OCI-LY1 (cell line): ENCODE measurements around the gene SMAD6.

Source experiments
- CTCF ChIP-seq: fragments of 200-600 bp; sonication (generic), shearing (Covaris generic); IDR thresholded peaks from 2 replicates; pipeline ENCODE4 v1.5.1; 2017; ENCODE audit warnings: mild to moderate bottlenecking, antibody characterized with exemption, low read length, moderate library complexity, mixed read lengths
- EZH2 ChIP-seq: fragments of 200-600 bp; sonication (generic), shearing (Covaris generic); IDR thresholded peaks from 2 replicates; pipeline ENCODE4 v1.8.0; 2017; ENCODE audit warnings: borderline replicate concordance, mixed run types, mild to moderate bottlenecking, antibody characterized with exemption, low read length, moderate library complexity, mixed read lengths

GRCh38 chr15:66797921-66798320 lies 95.9 kb downstream of the SMAD6 start:
- no peak for TF ChIP-seq EZH2
- no peak for TF ChIP-seq CTCF
